ENCODE measurements around the gene DARS1.

- no peak for TF ChIP-seq CTCF (conservative IDR thresholded peaks at IDR 0.05; ENCODE audit: low read depth, low read length)
- TF ChIP-seq EZH2 (IDR thresholded peaks at IDR 0.05; ENCODE audit: low read length, unreplicated experiment) = no peak
Measured at GRCh38 chr2:136000502-136000901, 15.1 kb upstream of the DARS1 start.

Measured in PC-3 (cell line).